Central memory CD8-positive, alpha-beta T cell (primary cell): Measurements from ENCODE around the gene THRAP3.
A peak's percentile ranks its signal among the peaks of the same experiment; 100 is the strongest.
"Not testable (repeated sequence)": the region's sequence is repeated elsewhere in the genome, so short reads cannot be mapped to it uniquely, and the experiment has no call there.

Experiments used
- ATAC-seq: fragments of 150-1000 bp; cut with Tn5 transposase; replicated peaks from 2 replicates; pipeline ENCODE4 v1.10.0; 2022; ENCODE audit warnings: mild to moderate bottlenecking, moderate FRiP score, moderate number of reproducible peaks; ENCODE audit not compliant: poor library complexity, severe bottlenecking; ENCODE audit errors: extremely low read depth
- DNase-seq, 2 donors: peaks; one replicate each; pipeline ENCODE4 v3.0.0; 2021; ENCODE audit warnings: low spot score in 2 of 2
- H3K27ac Mint-ChIP-seq: one replicate; pipeline ENCODE4 v1.8.0; 2022; ENCODE audit warnings: low read depth, mild to moderate bottlenecking, moderate library complexity, mixed read lengths
- H3K27me3 Mint-ChIP-seq: one replicate; pipeline ENCODE4 v1.8.0; 2022; ENCODE audit warnings: mixed read lengths
- H3K36me3 Mint-ChIP-seq: one replicate; pipeline ENCODE4 v1.8.0; 2022; ENCODE audit warnings: mild to moderate bottlenecking, moderate library complexity, mixed read lengths; ENCODE audit not compliant: insufficient read depth
- H3K4me1 Mint-ChIP-seq: one replicate; pipeline ENCODE4 v1.8.0; 2022; ENCODE audit warnings: mixed read lengths
- H3K4me3 Mint-ChIP-seq: one replicate; pipeline ENCODE4 v1.8.0; 2022; ENCODE audit warnings: mild to moderate bottlenecking, moderate library complexity, mixed read lengths
- H3K9me3 Mint-ChIP-seq: one replicate; pipeline ENCODE4 v1.8.0; 2022; ENCODE audit warnings: mixed read lengths

THRAP3 gene

GRCh38 chr1:36217670-36218069, 6.6 kb upstream of the THRAP3 start:
- no peaks in the 10 kb centered on the region for H3K4me1 Mint-ChIP-seq

GRCh38 chr1:36221901-36222300, 2.3 kb upstream of the THRAP3 start:
- ATAC-seq, DNase-seq, H3K9me3 Mint-ChIP-seq, H3K27me3 Mint-ChIP-seq, H3K4me3 Mint-ChIP-seq, H3K27ac Mint-ChIP-seq: not testable (repeated sequence)
- H3K36me3 Mint-ChIP-seq, result peaks cover 28% of the 10 kb centered on the region
- H3K4me1 Mint-ChIP-seq, result peaks cover 27% of the 10 kb centered on the region

More at GRCh38 chr1:36217670-36218069, 6.6 kb upstream of the THRAP3 start:
- Mint-ChIP-seq H3K27me3 (no peaks in the 10 kb centered on the region), H3K4me3 (no peak overlapping the region), H3K9me3 (no peaks in the 10 kb centered on the region), H3K27ac (no peak overlapping the region), H3K36me3 (no peaks in the 10 kb centered on the region)
- no peak for ATAC-seq
- no peak for DNase-seq

GRCh38 chr1:36222481-36223380, 1.5 kb upstream of the THRAP3 start:
- DNase-seq (no peak), ATAC-seq (no peak)
- peaks cover 30% of the 10 kb centered on the region for H3K36me3 Mint-ChIP-seq
- peaks cover 34% of the 10 kb centered on the region for H3K4me1 Mint-ChIP-seq
- H3K4me3 Mint-ChIP-seq, result peak overlapping the region; percentile 98
- peak overlapping the region; percentile 100 for H3K27ac Mint-ChIP-seq
- H3K9me3 Mint-ChIP-seq, result no peaks in the 10 kb centered on the region
- no peaks in the 10 kb centered on the region for H3K27me3 Mint-ChIP-seq

- Mint-ChIP-seq H3K27ac (peak overlapping the region; percentile 100), H3K36me3 (peaks cover 38% of the 10 kb centered on the region), H3K4me3 (peak overlapping the region; percentile 98), H3K27me3 (no peaks in the 10 kb centered on the region), H3K9me3 (no peaks in the 10 kb centered on the region), H3K4me1 (peaks cover 35% of the 10 kb centered on the region)
- peak; percentile 43 for ATAC-seq
- DNase-seq, result no peak
Measured at GRCh38 chr1:36223381-36223995, 755 bp upstream of the THRAP3 start.

GRCh38 chr1:36224537-36225282, 467 bp downstream of the THRAP3 start:
- Mint-ChIP-seq H3K27me3 (no peaks in the 10 kb centered on the region), H3K36me3 (peaks cover 48% of the 10 kb centered on the region), H3K4me1 (peaks cover 35% of the 10 kb centered on the region), H3K9me3 (no peaks in the 10 kb centered on the region), H3K4me3 (peak overlapping the region; percentile 98), H3K27ac (peak overlapping the region; percentile 100)
- DNase-seq (no peak), ATAC-seq (peak; percentile 45)

GRCh38 chr1:36225283-36225899, 1.1 kb downstream of the THRAP3 start:
- Mint-ChIP-seq H3K36me3 (peaks cover 55% of the 10 kb centered on the region), H3K27ac (peak overlapping the region; percentile 100), H3K4me1 (peaks cover 35% of the 10 kb centered on the region), H3K9me3 (no peaks in the 10 kb centered on the region), H3K4me3 (peak overlapping the region; percentile 98), H3K27me3 (no peaks in the 10 kb centered on the region)
- no peak for DNase-seq
- ATAC-seq, result no peak

- not testable (repeated sequence) for H3K4me3 Mint-ChIP-seq, ATAC-seq, H3K9me3 Mint-ChIP-seq, H3K27ac Mint-ChIP-seq, DNase-seq, H3K27me3 Mint-ChIP-seq
- peaks cover 62% of the 10 kb centered on the region for H3K36me3 Mint-ChIP-seq
- peaks cover 45% of the 10 kb centered on the region for H3K4me1 Mint-ChIP-seq
Measured at GRCh38 chr1:36230279-36230678, 6.0 kb downstream of the THRAP3 start.

GRCh38 chr1:36231191-36231590, 6.9 kb downstream of the THRAP3 start:
- ATAC-seq (no peak), DNase-seq (no peak)
- Mint-ChIP-seq H3K9me3 (no peaks in the 10 kb centered on the region), H3K36me3 (peaks cover 62% of the 10 kb centered on the region), H3K27me3 (no peaks in the 10 kb centered on the region), H3K4me3 (no peak overlapping the region), H3K27ac (peak overlapping the region; percentile 53), H3K4me1 (peaks cover 45% of the 10 kb centered on the region)

GRCh38 chr1:36232212-36233095, 8.2 kb downstream of the THRAP3 start:
- H3K27me3 Mint-ChIP-seq, result no peaks in the 10 kb centered on the region

GRCh38 chr1:36236302-36236701, 12.1 kb downstream of the THRAP3 start:
- DNase-seq (no peak), ATAC-seq (no peak)
- Mint-ChIP-seq H3K9me3 (no peaks in the 10 kb centered on the region), H3K36me3 (peaks cover 44% of the 10 kb centered on the region), H3K4me3 (peak overlapping the region; percentile 15), H3K27ac (peak overlapping the region; percentile 67), H3K4me1 (peaks cover 52% of the 10 kb centered on the region), H3K27me3 (no peaks in the 10 kb centered on the region)

More at GRCh38 chr1:36232212-36233095, 8.2 kb downstream of the THRAP3 start:
- Mint-ChIP-seq H3K36me3 (peaks cover 68% of the 10 kb centered on the region), H3K4me1 (peaks cover 42% of the 10 kb centered on the region), H3K4me3 (peak overlapping the region; percentile 20), H3K9me3 (no peaks in the 10 kb centered on the region), H3K27ac (peak overlapping the region; percentile 53)
- ATAC-seq (no peak), DNase-seq (no peak)

GRCh38 chr1:36238433-36238832, 14.2 kb downstream of the THRAP3 start:
- Mint-ChIP-seq H3K9me3 (no peaks in the 10 kb centered on the region), H3K27me3 (no peaks in the 10 kb centered on the region), H3K4me1 (peaks cover 38% of the 10 kb centered on the region), H3K4me3 (no peak overlapping the region), H3K27ac (no peak overlapping the region), H3K36me3 (peaks cover 46% of the 10 kb centered on the region)
- DNase-seq (no peak), ATAC-seq (no peak)
